ENCODE data around the gene SLC16A5.
A peak's percentile ranks its signal among the peaks of the same experiment; 100 is the strongest.
"Not testable (repeated sequence)": the region's sequence is repeated elsewhere in the genome, so short reads cannot be mapped to it uniquely, and the experiment has no call there.

SLC16A5 gene

DNA sequence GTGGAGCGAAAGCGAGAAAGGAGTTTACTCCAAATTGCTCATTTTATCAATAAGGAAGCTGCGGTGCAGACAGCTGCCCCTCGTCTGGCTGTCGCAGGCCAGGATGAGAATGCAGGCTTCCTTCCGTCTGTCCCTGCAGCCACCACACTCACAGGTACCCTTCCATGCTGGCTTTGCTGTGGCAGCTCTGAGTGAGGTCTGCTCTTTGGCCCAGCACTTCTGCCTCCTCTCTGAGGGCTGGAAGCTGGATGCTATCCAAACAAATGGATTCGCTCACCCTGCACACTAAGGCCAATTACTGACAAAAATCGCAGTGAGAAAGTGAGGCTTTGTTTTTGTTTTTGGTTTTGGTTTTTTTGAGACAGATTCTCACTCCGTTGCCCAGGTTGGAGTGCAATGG lies 29.0 kb downstream of the SLC16A5 start:
- peaks cover 2% of the 10 kb centered on the region for H3K36me3 ChIP-seq (replicated peaks)
- no peak overlapping the region for H3K27ac ChIP-seq
- in situ Hi-C loops (cut with HindIII; ENCODE audit: low pct_ligation_motif_present, low sequenced_read_pairs), result no loop called here
- no peaks in the 10 kb centered on the region for H3K27me3 ChIP-seq (replicated peaks)
- DNase-seq, result no peak
- TF ChIP-seq, protein P1, sequence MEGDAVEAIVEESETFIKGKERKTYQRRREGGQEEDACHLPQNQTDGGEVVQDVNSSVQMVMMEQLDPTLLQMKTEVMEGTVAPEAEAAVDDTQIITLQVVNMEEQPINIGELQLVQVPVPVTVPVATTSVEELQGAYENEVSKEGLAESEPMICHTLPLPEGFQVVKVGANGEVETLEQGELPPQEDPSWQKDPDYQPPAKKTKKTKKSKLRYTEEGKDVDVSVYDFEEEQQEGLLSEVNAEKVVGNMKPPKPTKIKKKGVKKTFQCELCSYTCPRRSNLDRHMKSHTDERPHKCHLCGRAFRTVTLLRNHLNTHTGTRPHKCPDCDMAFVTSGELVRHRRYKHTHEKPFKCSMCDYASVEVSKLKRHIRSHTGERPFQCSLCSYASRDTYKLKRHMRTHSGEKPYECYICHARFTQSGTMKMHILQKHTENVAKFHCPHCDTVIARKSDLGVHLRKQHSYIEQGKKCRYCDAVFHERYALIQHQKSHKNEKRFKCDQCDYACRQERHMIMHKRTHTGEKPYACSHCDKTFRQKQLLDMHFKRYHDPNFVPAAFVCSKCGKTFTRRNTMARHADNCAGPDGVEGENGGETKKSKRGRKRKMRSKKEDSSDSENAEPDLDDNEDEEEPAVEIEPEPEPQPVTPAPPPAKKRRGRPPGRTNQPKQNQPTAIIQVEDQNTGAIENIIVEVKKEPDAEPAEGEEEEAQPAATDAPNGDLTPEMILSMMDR (IDR thresholded peaks at IDR 0.05; ENCODE audit: low read depth, low read length, missing control alignments), result no peak
- no peak overlapping the region for H3K4me3 ChIP-seq (ENCODE audit: low read depth, low read length)

- Histone ChIP-seq H3K27me3 (replicated peaks) (no peaks in the 10 kb centered on the region), H3K27ac (no peak overlapping the region), H3K36me3 (replicated peaks) (peaks cover 2% of the 10 kb centered on the region), H3K4me3 (ENCODE audit: low read depth, low read length) (no peak overlapping the region)
- DNase-seq, result no peak
- in situ Hi-C loops (cut with HindIII; ENCODE audit: low pct_ligation_motif_present, low sequenced_read_pairs), result no loop called here
- TF ChIP-seq, protein P1 (IDR thresholded peaks at IDR 0.05; ENCODE audit: low read depth, low read length, missing control alignments), result no peak
These were observed 30.6 kb downstream of the SLC16A5 start for GRCh38 chr17:75118307-75118706.

GRCh38 chr17:75124041-75124818 lies 36.5 kb downstream of the SLC16A5 start:
- TF ChIP-seq, protein P1 (IDR thresholded peaks at IDR 0.05; ENCODE audit: low read depth, low read length, missing control alignments), result no peak
- no peak overlapping the region for H3K27ac ChIP-seq
- in situ Hi-C loops (cut with HindIII; ENCODE audit: low pct_ligation_motif_present, low sequenced_read_pairs), result no loop called here
- no peaks in the 10 kb centered on the region for H3K36me3 ChIP-seq (replicated peaks)
- no peak overlapping the region for H3K4me3 ChIP-seq (ENCODE audit: low read depth, low read length)
- DNase-seq, result peak; percentile 49
- H3K27me3 ChIP-seq (replicated peaks), result no peaks in the 10 kb centered on the region

DNA sequence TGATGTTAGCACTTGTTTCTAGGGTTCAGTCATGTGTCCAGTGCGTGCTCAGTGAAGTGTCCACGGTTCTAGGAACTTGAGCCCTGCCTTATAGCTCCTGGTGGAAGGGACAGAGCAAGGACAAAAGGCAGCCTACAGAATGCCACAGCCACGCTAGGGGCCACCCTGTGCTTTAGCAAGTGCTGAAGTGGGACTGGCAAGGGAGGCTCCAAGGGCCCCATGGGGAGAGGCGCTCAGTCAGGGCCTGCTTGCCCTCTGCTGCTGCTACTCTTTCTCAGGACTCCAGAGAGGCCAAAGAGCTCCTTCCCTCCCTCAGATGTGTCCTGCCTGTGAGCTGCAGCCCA lies 37.0 kb downstream of the SLC16A5 start:
- no peaks in the 10 kb centered on the region for H3K36me3 ChIP-seq (replicated peaks)
- no peak overlapping the region for H3K4me3 ChIP-seq (ENCODE audit: low read depth, low read length)
- no peak overlapping the region for H3K27ac ChIP-seq
- in situ Hi-C loops (cut with HindIII; ENCODE audit: low pct_ligation_motif_present, low sequenced_read_pairs), result no loop called here
- DNase-seq, result no peak
- TF ChIP-seq, protein P1 (IDR thresholded peaks at IDR 0.05; ENCODE audit: low read depth, low read length, missing control alignments), result no peak
- no peaks in the 10 kb centered on the region for H3K27me3 ChIP-seq (replicated peaks)

- Histone ChIP-seq H3K4me3 (ENCODE audit: low read depth, low read length) (no peak overlapping the region), H3K27ac (no peak overlapping the region), H3K36me3 (replicated peaks) (no peaks in the 10 kb centered on the region), H3K27me3 (replicated peaks) (no peaks in the 10 kb centered on the region)
- DNase-seq, result no peak
- in situ Hi-C loops (cut with HindIII; ENCODE audit: low pct_ligation_motif_present, low sequenced_read_pairs), result no loop called here
- TF ChIP-seq, protein P1 (IDR thresholded peaks at IDR 0.05; ENCODE audit: low read depth, low read length, missing control alignments), result no peak
These were observed 38.2 kb downstream of the SLC16A5 start for GRCh38 chr17:75125984-75126383.

GRCh38 chr17:75126954-75127353 lies 39.2 kb downstream of the SLC16A5 start:
- H3K36me3 ChIP-seq (replicated peaks), result no peaks in the 10 kb centered on the region
- in situ Hi-C loops (cut with HindIII; ENCODE audit: low pct_ligation_motif_present, low sequenced_read_pairs), result no loop called here
- TF ChIP-seq, protein P1 (IDR thresholded peaks at IDR 0.05; ENCODE audit: low read depth, low read length, missing control alignments), result no peak
- no peaks in the 10 kb centered on the region for H3K27me3 ChIP-seq (replicated peaks)
- no peak for DNase-seq
- no peak overlapping the region for H3K27ac ChIP-seq
- no peak overlapping the region for H3K4me3 ChIP-seq (ENCODE audit: low read depth, low read length)

GRCh38 chr17:75127936-75128335 lies 40.2 kb downstream of the SLC16A5 start:
- H3K36me3 ChIP-seq (replicated peaks); in situ Hi-C loops (cut with HindIII; ENCODE audit: low pct_ligation_motif_present, low sequenced_read_pairs); H3K27me3 ChIP-seq (replicated peaks); H3K27ac ChIP-seq; DNase-seq; H3K4me3 ChIP-seq (ENCODE audit: low read depth, low read length): not testable (repeated sequence)
